Superior temporal gyrus (tissue), 1 donor: Measurements from ENCODE around the gene CCDC110.
A peak's percentile ranks its signal among the peaks of the same experiment; 100 is the strongest.
"Not testable (repeated sequence)": the region's sequence is repeated elsewhere in the genome, so short reads cannot be mapped to it uniquely, and the experiment has no call there.

Experiments
- DNase-seq: peaks from one replicate; pipeline ENCODE4 v3.0.0-alpha.2; 2016; ENCODE audit errors: extremely low spot score

CCDC110 gene

GRCh38 chr4:185471235-185472102 lies at the start of gene CCDC110:
CCDC110 (minus strand) TSS chr4:185471733; CDS start chr4:185471683, 50 bp downstream.
- peak; percentile 82 for DNase-seq

- no peak for DNase-seq
Observed at GRCh38 chr4:185520119-185520518, 48.6 kb upstream of the CCDC110 start.

GRCh38 chr4:185518494-185518893 lies 47.0 kb upstream of the CCDC110 start:
- DNase-seq, result no peak

GRCh38 chr4:185518069-185518468 lies 46.5 kb upstream of the CCDC110 start:
- no peak for DNase-seq

- DNase-seq, result no peak
Observed at GRCh38 chr4:185515248-185515647, 43.7 kb upstream of the CCDC110 start.

GRCh38 chr4:185514182-185514697 lies 42.7 kb upstream of the CCDC110 start:
- no peak for DNase-seq

- no peak for DNase-seq
Observed at GRCh38 chr4:185513489-185514181, 42.1 kb upstream of the CCDC110 start.

- no peak for DNase-seq
Observed at GRCh38 chr4:185512516-185512915, 41.0 kb upstream of the CCDC110 start.

GRCh38 chr4:185511243-185511642 lies 39.7 kb upstream of the CCDC110 start:
- not testable (repeated sequence) for DNase-seq

- no peak for DNase-seq
Observed at GRCh38 chr4:185510806-185511205, 39.3 kb upstream of the CCDC110 start.

- no peak for DNase-seq
Observed at GRCh38 chr4:185508181-185508580, 36.6 kb upstream of the CCDC110 start.

- no peak for DNase-seq
Observed at GRCh38 chr4:185506422-185506821, 34.9 kb upstream of the CCDC110 start.

GRCh38 chr4:185504098-185505047 lies 32.8 kb upstream of the CCDC110 start:
- no peak for DNase-seq

- no peak for DNase-seq
Observed at GRCh38 chr4:185502386-185502785, 30.9 kb upstream of the CCDC110 start.

GRCh38 chr4:185500576-185500975 lies 29.0 kb upstream of the CCDC110 start:
- DNase-seq, result no peak

- DNase-seq, result no peak
Observed at GRCh38 chr4:185500035-185500434, 28.5 kb upstream of the CCDC110 start.

- no peak for DNase-seq
Observed at GRCh38 chr4:185488650-185489049, 17.1 kb upstream of the CCDC110 start.

GRCh38 chr4:185481401-185481800 lies 9.9 kb upstream of the CCDC110 start:
- no peak for DNase-seq

- no peak for DNase-seq
Observed at GRCh38 chr4:185480016-185480732, 8.6 kb upstream of the CCDC110 start.

GRCh38 chr4:185479507-185479971 lies 8.0 kb upstream of the CCDC110 start:
- DNase-seq, result no peak

GRCh38 chr4:185473247-185473646 lies 1.7 kb upstream of the CCDC110 start:
- no peak for DNase-seq
